ENCODE measurements around the gene BRD3OS. TPM values are rescaled to one million over a fixed set of nuclear protein-coding genes. Genes with fewer than 3 reads are reported as not detected.

BRD3OS gene
- total and polyA plus RNA-seq, 2 donors (not counting 3 experiments of a cell fraction or from before 2014, with no cell fraction given) = 11.9 to 15.4 TPM

DNA sequence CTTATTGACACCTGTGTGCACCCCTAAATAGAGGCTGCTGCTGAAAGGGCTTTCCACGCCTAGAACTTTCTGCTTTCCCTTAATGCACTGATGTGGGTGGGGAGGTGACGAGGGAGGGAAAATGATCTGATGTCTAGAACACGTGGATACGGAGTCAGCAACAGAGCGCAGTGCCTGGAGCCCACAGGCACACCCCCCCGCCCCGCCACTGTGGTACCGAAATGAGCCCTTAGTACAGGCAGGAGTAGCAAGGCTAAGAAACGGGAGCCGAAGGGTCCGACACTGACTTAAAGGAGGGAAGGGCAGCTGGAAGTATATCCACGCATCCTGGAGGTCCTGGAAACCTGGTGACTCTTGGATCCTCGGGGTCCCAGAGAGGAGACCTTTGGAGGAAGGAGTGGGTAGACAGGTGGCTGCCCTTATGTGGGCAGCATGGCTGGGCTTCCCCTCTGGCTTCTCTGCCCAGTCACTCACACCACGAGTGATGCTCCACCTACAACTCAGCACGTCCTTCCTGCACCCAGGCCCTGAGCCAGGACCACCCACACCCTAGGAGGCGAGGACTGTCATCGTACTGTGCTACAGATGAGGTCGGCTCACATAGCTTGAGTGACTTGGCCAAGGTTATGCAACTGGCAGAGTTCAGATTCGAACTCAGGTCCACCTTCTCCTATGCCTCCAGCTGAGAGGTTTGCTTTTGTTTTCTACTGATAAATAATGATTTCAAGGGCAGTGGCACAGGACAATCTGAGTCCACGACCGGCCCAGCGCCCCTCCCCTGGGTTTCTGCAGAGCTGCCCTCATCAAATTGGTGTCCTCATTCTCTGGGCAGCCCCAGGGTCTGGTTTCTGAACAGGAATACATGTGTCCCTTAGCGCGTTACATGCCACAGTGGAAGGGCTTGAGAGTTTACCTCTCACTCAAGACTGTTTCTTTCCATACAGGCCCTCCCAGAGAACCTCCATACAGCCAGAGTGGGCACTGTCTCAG lies 28.5 kb upstream of the BRD3OS start:
- DNase-seq (ENCODE audit: low read depth, low spot score) = no peak
- Histone ChIP-seq H3K4me3 (replicated peaks in 1 of 3; ENCODE audit: insufficient read depth in 1 of 3, low read depth in 1 of 3, low read length in 3 of 3) (no peak overlapping the region), H3K36me3 (ENCODE audit: control insufficient read depth in 2 of 2, extremely low read depth in 1 of 2, insufficient read depth in 2 of 2, low read length in 2 of 2) (no peaks in the 10 kb centered on the region), H3K9me1 (replicated peaks; ENCODE audit: control insufficient read depth, extremely low read depth, insufficient read depth, low read length) (no peaks in the 10 kb centered on the region), H3K4me1 (ENCODE audit: control insufficient read depth, extremely low read depth, insufficient read depth, low read length) (peaks cover 7% of the 10 kb centered on the region), H3K79me2 (ENCODE audit: control insufficient read depth, insufficient read depth, low read length) (peaks cover 4% of the 10 kb centered on the region), H3K9me3 (replicated peaks; ENCODE audit: control insufficient read depth, insufficient read depth, low read length) (no peaks in the 10 kb centered on the region), H3K27me3 (ENCODE audit: control insufficient read depth in 2 of 2, insufficient read depth in 2 of 2, low read length in 2 of 2) (no peaks in the 10 kb centered on the region), H3K4me2 (ENCODE audit: insufficient read depth, low read length) (no peak overlapping the region), H3K9ac (replicated peaks; ENCODE audit: extremely low read depth, insufficient read depth, low read length) (no peak overlapping the region), H3K27ac (ENCODE audit: insufficient read depth, low read depth, low read length) (no peak overlapping the region), H2AFZ (ENCODE audit: low read depth, low read length) (no peak overlapping the region), H4K20me1 (replicated peaks; ENCODE audit: control insufficient read depth, extremely low read depth, insufficient read depth, low read length) (no peaks in the 10 kb centered on the region)
- FAIRE-seq = no peak
- intact Hi-C loops (cut with micrococcal nuclease) = no loop called here
- CTCF ChIA-PET = interaction anchor here (0.8 to 5.5 kb wide), 6 partner anchors 23 to 214 kb away, joined by 3 to 232 read pairs (median 6); no protein-coding TSS in a partner anchor
- dilution Hi-C loops (cut with MboI; ENCODE audit: extremely low pct_ligation_motif_present, low sequenced_read_pairs) = no loop called here
- POLR2A ChIA-PET = no interaction called here
- BruUV-seq (replicated peaks) = no TSS peak
- TF ChIP-seq JUN (IDR thresholded peaks at IDR 0.05; ENCODE audit: borderline replicate concordance, insufficient read depth, insufficient read length, low read depth) = no peak
- no peak for TF ChIP-seq MYC (IDR thresholded peaks at IDR 0.05; ENCODE audit: low read depth, low read length)
- TF ChIP-seq, protein P1, sequence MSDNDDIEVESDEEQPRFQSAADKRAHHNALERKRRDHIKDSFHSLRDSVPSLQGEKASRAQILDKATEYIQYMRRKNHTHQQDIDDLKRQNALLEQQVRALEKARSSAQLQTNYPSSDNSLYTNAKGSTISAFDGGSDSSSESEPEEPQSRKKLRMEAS (IDR thresholded peaks at IDR 0.05; ENCODE audit: insufficient read depth, insufficient read length) = no peak

DNA sequence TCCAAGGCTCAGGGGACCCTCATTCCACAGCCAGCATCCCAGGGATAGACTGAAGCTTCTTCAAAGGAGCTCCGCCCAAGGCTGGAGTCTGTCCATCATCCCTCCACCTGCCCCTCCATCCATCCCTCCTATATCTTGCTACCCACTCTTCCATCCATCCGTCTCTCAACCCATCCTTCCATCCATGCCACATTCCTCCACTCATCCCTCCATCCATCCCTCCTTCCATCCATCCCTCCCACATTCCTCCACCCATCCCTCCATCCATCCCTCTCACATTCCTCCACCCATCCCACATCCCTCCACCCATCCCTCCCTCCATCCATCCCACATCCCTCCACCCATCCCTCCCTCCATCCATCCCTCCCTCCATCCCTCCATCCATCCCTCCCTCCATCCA lies 27.7 kb upstream of the BRD3OS start:
- ChIA-PET POLR2A (no interaction called here), CTCF (interaction anchor here (1.0 to 5.5 kb wide), 2 partner anchors 102 to 215 kb away, joined by 4 to 232 read pairs; no protein-coding TSS in a partner anchor)
- no peaks in the 10 kb centered on the region for H3K9me3 ChIP-seq (replicated peaks; ENCODE audit: control insufficient read depth, insufficient read depth, low read length)
- H3K36me3 ChIP-seq (ENCODE audit: control insufficient read depth in 2 of 2, extremely low read depth in 1 of 2, insufficient read depth in 2 of 2, low read length in 2 of 2) = no peaks in the 10 kb centered on the region
- no peak overlapping the region for H3K4me2 ChIP-seq (ENCODE audit: insufficient read depth, low read length)
- no peak for FAIRE-seq
- no peaks in the 10 kb centered on the region for H3K79me2 ChIP-seq (ENCODE audit: control insufficient read depth, insufficient read depth, low read length)
- no peaks in the 10 kb centered on the region for H4K20me1 ChIP-seq (replicated peaks; ENCODE audit: control insufficient read depth, extremely low read depth, insufficient read depth, low read length)
- H3K27me3 ChIP-seq (ENCODE audit: control insufficient read depth in 2 of 2, insufficient read depth in 2 of 2, low read length in 2 of 2) = no peaks in the 10 kb centered on the region
- intact Hi-C loops (cut with micrococcal nuclease) (no loop called here), dilution Hi-C loops (cut with MboI; ENCODE audit: extremely low pct_ligation_motif_present, low sequenced_read_pairs) (no loop called here)
- H3K9me1 ChIP-seq (replicated peaks; ENCODE audit: control insufficient read depth, extremely low read depth, insufficient read depth, low read length) = no peaks in the 10 kb centered on the region
- no peak overlapping the region for H3K9ac ChIP-seq (replicated peaks; ENCODE audit: extremely low read depth, insufficient read depth, low read length)
- peaks cover 7% of the 10 kb centered on the region for H3K4me1 ChIP-seq (ENCODE audit: control insufficient read depth, extremely low read depth, insufficient read depth, low read length)
- BruUV-seq (replicated peaks) = no TSS peak
- H3K27ac ChIP-seq (ENCODE audit: insufficient read depth, low read depth, low read length) = no peak overlapping the region
- H3K4me3 ChIP-seq (replicated peaks in 1 of 3; ENCODE audit: insufficient read depth in 1 of 3, low read depth in 1 of 3, low read length in 3 of 3) = no peak overlapping the region
- DNase-seq (ENCODE audit: low read depth, low spot score) = no peak
- H2AFZ ChIP-seq (ENCODE audit: low read depth, low read length) = no peak overlapping the region
- no peak for TF ChIP-seq JUN (IDR thresholded peaks at IDR 0.05; ENCODE audit: borderline replicate concordance, insufficient read depth, insufficient read length, low read depth)
